Glomerular visceral epithelial cell (primary cell): ENCODE results near the gene PRKCSH.
"Not testable (repeated sequence)": the region's sequence is repeated elsewhere in the genome, so short reads cannot be mapped to it uniquely, and the experiment has no call there.

Experiments
- DNase-seq: peaks from one replicate; pipeline ENCODE4 v3.0.0-alpha.2; 2016; ENCODE audit errors: extremely low spot score

PRKCSH gene

GRCh38 chr19:11450570-11451326 is 15.3 kb downstream of the PRKCSH start:
- DNase-seq = no peak

- no peak for DNase-seq
Measured at GRCh38 chr19:11451327-11451870, 16.0 kb downstream of the PRKCSH start.

GRCh38 chr19:11451871-11452619 is 16.6 kb downstream of the PRKCSH start:
- no peak for DNase-seq

GRCh38 chr19:11452620-11453310 is 17.3 kb downstream of the PRKCSH start:
- DNase-seq = no peak

- DNase-seq = no peak
Measured at GRCh38 chr19:11453468-11454341, 18.3 kb downstream of the PRKCSH start.

- not testable (repeated sequence) for DNase-seq
Measured at GRCh38 chr19:11455233-11455554, 19.8 kb downstream of the PRKCSH start.

GRCh38 chr19:11456659-11457058 is 21.2 kb downstream of the PRKCSH start:
- no peak for DNase-seq

- DNase-seq = no peak
Measured at GRCh38 chr19:11457115-11457514, 21.7 kb downstream of the PRKCSH start.

- no peak for DNase-seq
Measured at GRCh38 chr19:11457831-11458230, 22.4 kb downstream of the PRKCSH start.

- DNase-seq = no peak
Measured at GRCh38 chr19:11458236-11458900, 22.9 kb downstream of the PRKCSH start.

- DNase-seq = not testable (repeated sequence)
Measured at GRCh38 chr19:11458912-11459311, 23.5 kb downstream of the PRKCSH start.

GRCh38 chr19:11460207-11460606 is 24.8 kb downstream of the PRKCSH start:
- no peak for DNase-seq

- DNase-seq = no peak
Measured at GRCh38 chr19:11461453-11461852, 26.0 kb downstream of the PRKCSH start.

- DNase-seq = no peak
Measured at GRCh38 chr19:11463391-11463790, 28.0 kb downstream of the PRKCSH start.

GRCh38 chr19:11464333-11465265 is 29.2 kb downstream of the PRKCSH start:
- DNase-seq = no peak

- no peak for DNase-seq
Measured at GRCh38 chr19:11465600-11465999, 30.2 kb downstream of the PRKCSH start.

GRCh38 chr19:11468266-11468845 is 32.9 kb downstream of the PRKCSH start:
- not testable (repeated sequence) for DNase-seq

- no peak for DNase-seq
Measured at GRCh38 chr19:11473725-11474124, 38.3 kb downstream of the PRKCSH start.

GRCh38 chr19:11475343-11475742 is 39.9 kb downstream of the PRKCSH start:
- DNase-seq = not testable (repeated sequence)
